HFF-Myc (cell line): ENCODE data around the gene TXNDC12.
A peak's percentile ranks its signal among the peaks of the same experiment; 100 is the strongest.

Experiments used
- DNase-seq: peaks from one replicate; pipeline ENCODE4 v3.0.0-alpha.2; 2011; ENCODE audit warnings: low read depth; ENCODE audit errors: extremely low read depth
- H3K4me3 ChIP-seq: replicated peaks from 2 replicates; pipeline ENCODE4 v1.5.1; 2011; ENCODE audit warnings: low read depth, mild to moderate bottlenecking, control low read depth, low read length
- CTCF ChIP-seq: IDR thresholded peaks from 2 replicates; pipeline ENCODE4 v1.5.1; 2012; ENCODE audit warnings: mild to moderate bottlenecking, low read depth, low read length, control low read depth; ENCODE audit errors: missing control alignments

Gene TXNDC12

DNA sequence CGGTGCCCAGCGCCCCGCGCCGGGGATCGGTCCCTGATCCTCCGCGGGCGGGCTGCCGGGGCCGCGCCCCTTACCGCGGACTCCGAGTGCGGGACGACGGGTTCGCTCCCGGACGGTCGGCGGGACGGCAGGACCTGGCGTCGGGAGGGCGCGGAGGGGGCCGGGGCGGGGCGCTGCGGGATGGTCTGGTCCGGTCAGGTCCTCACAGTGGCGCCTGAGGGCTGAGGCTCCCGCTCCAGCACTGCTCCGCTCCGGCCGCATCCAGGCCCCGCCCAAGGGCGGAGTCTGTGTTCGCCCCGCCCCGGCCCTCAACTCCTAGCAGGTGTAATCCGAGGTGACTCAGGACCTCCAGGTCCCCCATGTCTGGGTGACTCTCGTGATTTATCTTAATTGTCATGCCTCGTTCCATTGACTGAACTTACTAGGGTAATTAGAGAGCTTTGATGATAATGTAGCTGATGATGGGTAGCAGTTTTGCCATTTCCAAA is 64.5 kb downstream of the TXNDC12 start, which contains the start of gene RAB3B:
RAB3B (minus strand) TSS at position 223 of the 488 bp plus-strand sequence. CDS start 13,583 bp downstream, outside the sequence.
- TF ChIP-seq CTCF, result no peak
- no peak for DNase-seq
- peak within 1 kb of the TSS; percentile 57 for H3K4me3 ChIP-seq

GRCh38 chr1:51989582-51990477 is 65.2 kb downstream of the TXNDC12 start:
- DNase-seq, result no peak
- peak overlapping the region; percentile 57 for H3K4me3 ChIP-seq
- TF ChIP-seq CTCF, result no peak

DNA sequence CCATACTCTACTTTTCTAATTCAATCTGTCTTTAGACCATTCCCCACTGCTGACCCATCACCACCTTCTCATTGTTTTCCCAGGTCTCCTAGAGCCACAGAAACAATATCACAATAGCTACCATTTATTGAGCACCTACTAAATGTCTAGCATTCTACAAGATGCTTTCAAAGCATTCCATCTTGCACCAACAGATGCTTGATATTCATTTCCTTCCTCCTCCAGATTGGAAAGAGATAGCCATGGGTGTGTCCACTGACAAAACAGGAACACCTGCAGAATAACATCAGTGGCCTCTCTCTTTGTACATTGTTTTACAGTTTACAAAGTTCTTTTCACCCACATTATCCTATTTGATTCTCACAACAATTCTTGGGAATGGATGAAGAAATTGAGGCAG is 66.7 kb downstream of the TXNDC12 start:
- no peak for TF ChIP-seq CTCF
- no peak for DNase-seq
- H3K4me3 ChIP-seq, result no peak overlapping the region

- no peak for TF ChIP-seq CTCF
- DNase-seq, result no peak
- no peak overlapping the region for H3K4me3 ChIP-seq
These were observed 68.3 kb downstream of the TXNDC12 start for GRCh38 chr1:51986718-51987117.

GRCh38 chr1:51982161-51982560 is 72.8 kb downstream of the TXNDC12 start:
- DNase-seq, result no peak
- no peak for TF ChIP-seq CTCF
- H3K4me3 ChIP-seq, result no peak overlapping the region

DNA sequence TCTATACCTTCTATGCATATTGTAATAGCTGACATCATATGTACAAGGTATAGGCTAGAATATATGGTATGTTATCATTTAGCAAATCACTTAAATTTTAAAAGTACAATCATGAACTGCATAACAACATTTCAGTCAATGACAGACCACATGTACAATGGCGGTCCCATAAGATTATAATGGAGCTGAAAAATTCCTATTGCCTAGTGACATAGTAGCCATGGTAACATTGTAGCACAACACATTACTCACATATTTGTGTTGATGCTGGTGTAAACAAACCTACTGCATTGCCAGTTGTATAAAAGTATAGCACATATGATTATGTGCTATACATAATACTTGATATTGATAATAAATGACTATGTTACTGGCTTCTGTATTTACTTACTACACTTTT is 73.4 kb downstream of the TXNDC12 start:
- no peak for TF ChIP-seq CTCF
- H3K4me3 ChIP-seq, result no peak overlapping the region
- no peak for DNase-seq

- no peak for TF ChIP-seq CTCF
- no peak for DNase-seq
- H3K4me3 ChIP-seq, result no peak overlapping the region
These were observed 76.9 kb downstream of the TXNDC12 start for GRCh38 chr1:51978099-51978498.
